Activated T-helper 1 cell treated with anti-CD3 and anti-CD28 coated beads, Interleukin-2, amount 50 U/mL, for 16 hours (primary cell): Measurements from ENCODE around the gene DNAJB1.
A peak's percentile ranks its signal among the peaks of the same experiment; 100 is the strongest.
"Not testable (repeated sequence)": the region's sequence is repeated elsewhere in the genome, so short reads cannot be mapped to it uniquely, and the experiment has no call there.

Experiments used
- DNase-seq, 2 donors: peaks; one replicate each; pipeline ENCODE4 v3.0.0-alpha.2; 2020; ENCODE audit warnings: low read depth in 1 of 2, low spot score in 1 of 2

Gene DNAJB1

GRCh38 chr19:14517840-14518505 is at the start of gene DNAJB1:
TSS of gene DNAJB1 (minus strand) at chr19:14518397. CDS start at chr19:14518349, 48 bp downstream.
- peak; percentile 23 to 54 for DNase-seq

GRCh38 chr19:14567079-14567478 is 48.9 kb upstream of the DNAJB1 start:
- DNase-seq: no peak

DNA sequence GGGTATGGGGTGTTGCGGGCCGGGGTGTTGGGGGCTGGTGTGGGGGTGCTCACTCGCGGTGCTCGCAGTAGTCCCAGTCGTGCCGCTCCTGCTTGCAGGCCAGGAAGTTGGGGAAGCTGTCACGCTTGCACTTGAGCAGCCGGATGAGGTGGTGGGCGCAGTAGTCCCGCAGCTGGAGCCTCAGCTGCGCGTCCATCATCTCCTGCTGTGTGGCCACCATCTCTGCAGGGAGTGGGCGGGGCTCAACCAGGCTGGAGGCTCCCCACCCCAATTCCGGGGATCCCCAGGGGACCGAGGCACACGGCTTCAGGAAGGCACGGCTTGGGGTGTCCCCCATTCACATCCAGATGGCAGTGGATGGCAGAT is 48.5 kb upstream of the DNAJB1 start:
- no peak for DNase-seq

GRCh38 chr19:14565765-14566711 is 47.8 kb upstream of the DNAJB1 start:
- DNase-seq: no peak

DNA sequence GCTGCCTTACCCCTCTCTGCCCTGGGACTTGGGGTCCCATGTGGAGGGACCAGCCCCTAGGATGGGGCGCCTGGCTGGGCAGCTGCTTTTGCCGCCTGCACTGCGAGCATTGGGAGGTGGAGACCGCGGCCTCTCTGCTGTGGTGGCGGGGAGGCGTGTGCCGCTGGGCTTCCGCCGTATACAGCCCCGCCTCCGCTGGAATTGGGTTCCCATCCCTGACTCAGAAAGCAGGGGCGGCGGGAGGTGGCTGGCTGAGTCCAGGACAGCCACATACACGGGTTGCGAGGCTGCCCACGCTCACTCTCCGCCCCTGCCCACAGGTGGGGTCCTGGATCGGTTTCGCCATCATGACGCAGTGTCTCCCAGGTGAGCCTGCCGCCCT is 47.1 kb upstream of the DNAJB1 start:
- no peak for DNase-seq

GRCh38 chr19:14564652-14565297 is 46.6 kb upstream of the DNAJB1 start:
- not testable (repeated sequence) for DNase-seq

GRCh38 chr19:14563989-14564651 is 45.9 kb upstream of the DNAJB1 start:
- DNase-seq: no peak

GRCh38 chr19:14563590-14563926 is 45.4 kb upstream of the DNAJB1 start:
- DNase-seq: no peak

- DNase-seq: no peak
These were observed 44.7 kb upstream of the DNAJB1 start for GRCh38 chr19:14562660-14563589.

DNA sequence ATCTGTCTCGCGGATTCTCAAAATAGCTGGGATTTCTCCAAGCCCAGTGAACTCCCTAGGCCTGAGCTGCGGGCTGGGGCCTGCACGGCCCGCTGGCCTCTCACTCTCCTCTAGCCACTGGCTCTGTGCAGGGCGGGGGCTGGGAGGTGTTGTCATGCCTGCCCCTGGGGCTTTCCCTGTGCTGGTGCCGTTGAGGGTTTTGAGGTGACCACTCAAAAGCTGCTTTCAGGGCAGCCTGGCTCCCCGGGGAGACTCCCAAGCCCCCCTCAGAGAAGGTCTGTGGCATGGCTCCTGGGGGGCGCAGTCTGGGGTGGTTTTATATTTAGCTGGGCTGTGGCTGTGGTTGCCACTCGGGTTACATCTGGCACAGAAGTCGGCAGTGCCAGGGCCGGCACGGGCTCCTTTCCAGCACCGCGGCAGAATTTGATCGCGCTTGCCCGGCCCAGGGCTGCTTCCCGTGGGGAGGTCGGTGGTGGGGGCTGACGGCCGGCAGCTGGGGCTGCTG is 43.7 kb upstream of the DNAJB1 start:
- DNase-seq: no peak

DNA sequence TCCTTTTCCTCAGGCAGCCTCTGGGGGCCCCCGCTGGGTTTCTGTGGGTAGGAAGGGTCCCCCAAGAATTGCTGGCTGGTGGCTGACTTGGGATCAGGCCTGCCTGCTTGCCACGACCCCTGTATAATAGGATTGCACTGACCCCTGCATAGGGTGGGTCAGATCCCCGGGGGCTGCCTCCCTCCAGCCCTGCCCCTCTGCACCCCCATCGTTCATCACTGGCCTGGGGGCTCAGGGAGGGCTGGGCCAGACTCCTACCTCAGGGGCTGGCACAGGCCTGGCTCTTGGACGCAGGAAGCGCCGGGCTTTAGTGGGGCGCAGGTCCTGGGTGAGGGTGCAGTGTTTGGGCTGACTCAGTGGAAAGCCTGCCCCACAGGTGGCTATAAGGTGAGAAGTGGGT is 43.1 kb upstream of the DNAJB1 start:
- no peak for DNase-seq

DNA sequence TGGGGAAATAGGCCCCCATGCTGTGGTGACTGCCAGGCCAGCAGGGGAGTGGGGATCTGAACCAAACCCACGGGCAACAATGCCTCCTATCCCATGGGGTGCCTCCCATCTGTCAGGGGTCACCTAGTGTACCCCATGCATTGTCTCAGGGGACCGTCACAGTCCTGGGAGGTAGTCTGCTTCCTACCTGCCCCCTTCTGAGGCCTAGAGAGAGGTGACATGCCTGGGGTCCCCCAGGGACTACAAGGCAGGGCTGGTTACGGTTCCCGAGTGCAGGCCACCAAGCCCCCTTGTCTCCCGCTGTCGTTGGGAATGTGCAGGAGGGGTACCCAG is 42.5 kb upstream of the DNAJB1 start:
- no peak for DNase-seq

GRCh38 chr19:14559916-14560775 is 41.9 kb upstream of the DNAJB1 start:
- no peak for DNase-seq

GRCh38 chr19:14558370-14559066 is 40.3 kb upstream of the DNAJB1 start:
- DNase-seq: no peak

- DNase-seq: peak; percentile 55 to 58
These were observed 38.5 kb upstream of the DNAJB1 start for GRCh38 chr19:14556662-14557188.

- DNase-seq: no peak
These were observed 37.9 kb upstream of the DNAJB1 start for GRCh38 chr19:14555918-14556661.

GRCh38 chr19:14554382-14554812 is 36.2 kb upstream of the DNAJB1 start:
- DNase-seq: no peak

DNA sequence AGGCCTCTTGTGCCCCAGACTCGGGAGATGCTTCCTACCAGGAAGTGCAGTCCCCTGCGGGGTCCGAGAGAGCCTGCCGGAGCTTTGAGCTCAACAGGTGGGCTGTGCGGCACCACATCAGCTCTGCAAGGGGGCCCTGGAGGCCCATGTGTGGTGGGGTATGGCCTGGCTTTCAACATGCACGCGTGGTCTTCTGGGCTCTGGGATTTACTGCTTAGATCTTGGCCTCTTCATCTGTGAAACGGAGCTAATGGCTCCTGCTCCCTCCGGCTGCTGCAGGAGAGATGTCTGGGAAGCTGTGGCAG is 35.7 kb upstream of the DNAJB1 start:
- DNase-seq: no peak
